Measurements from ENCODE around the gene IL17A. TPM values are rescaled to one million over a fixed set of nuclear protein-coding genes. Genes with fewer than 3 reads are reported as not detected.

Gene IL17A
- total RNA-seq: not detected in 2 replicates

- H4K20me1 ChIP-seq (ENCODE audit: insufficient read depth, low read length): no peaks in the 10 kb centered on the region
- peaks cover 3% of the 10 kb centered on the region for H3K27me3 ChIP-seq (ENCODE audit: insufficient read depth, low read length)
These were observed at the start of gene IL17A for GRCh38 chr6:52186075-52186474. IL17A (plus strand) TSS chr6:52186375; CDS start chr6:52186432, 57 bp downstream.

GRCh38 chr6:52136934-52137467 lies 49.2 kb upstream of the IL17A start:
- no peak overlapping the region for H2AFZ ChIP-seq (ENCODE audit: low read length)
- no peak overlapping the region for H3K4me3 ChIP-seq (ENCODE audit: insufficient read depth, low read length)
- H4K20me1 ChIP-seq (ENCODE audit: insufficient read depth, low read length): no peaks in the 10 kb centered on the region
- no peaks in the 10 kb centered on the region for H3K9me3 ChIP-seq (ENCODE audit: low read depth, low read length)
- peaks cover 3% of the 10 kb centered on the region for H3K27me3 ChIP-seq (ENCODE audit: insufficient read depth, low read length)
- no peaks in the 10 kb centered on the region for H3K36me3 ChIP-seq (ENCODE audit: insufficient read depth, low read length)
- H3K4me2 ChIP-seq (ENCODE audit: insufficient read depth, low read length): no peak overlapping the region
- no peaks in the 10 kb centered on the region for H3K79me2 ChIP-seq (ENCODE audit: insufficient read depth, low read length)
- no peak for DNase-seq (ENCODE audit: insufficient read length, low spot score, missing footprints)
- no peak overlapping the region for H3K27ac ChIP-seq (ENCODE audit: low read depth, low read length)
- no peaks in the 10 kb centered on the region for H3K4me1 ChIP-seq (ENCODE audit: insufficient read depth, low read length)
- TF ChIP-seq CTCF (IDR thresholded peaks at IDR 0.05; ENCODE audit: extremely low read depth, low read depth, low read length): no peak

More at GRCh38 chr6:52186075-52186474, at the start of gene IL17A:
- no peaks in the 10 kb centered on the region for H3K36me3 ChIP-seq (ENCODE audit: insufficient read depth, low read length)
- no peak within 1 kb of the TSS for H3K4me3 ChIP-seq (ENCODE audit: insufficient read depth, low read length)
- no peak within 1 kb of the TSS for H2AFZ ChIP-seq (ENCODE audit: low read length)
- TF ChIP-seq CTCF (IDR thresholded peaks at IDR 0.05; ENCODE audit: extremely low read depth, low read depth, low read length): no peak
- no peaks in the 10 kb centered on the region for H3K79me2 ChIP-seq (ENCODE audit: insufficient read depth, low read length)
- no peaks in the 10 kb centered on the region for H3K4me1 ChIP-seq (ENCODE audit: insufficient read depth, low read length)
- H3K27ac ChIP-seq (ENCODE audit: low read depth, low read length): no peak within 1 kb of the TSS
- no peak within 1 kb of the TSS for H3K4me2 ChIP-seq (ENCODE audit: insufficient read depth, low read length)
- DNase-seq (ENCODE audit: insufficient read length, low spot score, missing footprints): no peak
- no peaks in the 10 kb centered on the region for H3K9me3 ChIP-seq (ENCODE audit: low read depth, low read length)

GRCh38 chr6:52138284-52138683 lies 47.9 kb upstream of the IL17A start:
- Histone ChIP-seq H3K4me3 (ENCODE audit: insufficient read depth, low read length) (no peak overlapping the region), H3K36me3 (ENCODE audit: insufficient read depth, low read length) (no peaks in the 10 kb centered on the region), H4K20me1 (ENCODE audit: insufficient read depth, low read length) (no peaks in the 10 kb centered on the region), H3K4me2 (ENCODE audit: insufficient read depth, low read length) (no peak overlapping the region), H3K27me3 (ENCODE audit: insufficient read depth, low read length) (peaks cover 3% of the 10 kb centered on the region), H3K79me2 (ENCODE audit: insufficient read depth, low read length) (no peaks in the 10 kb centered on the region), H2AFZ (ENCODE audit: low read length) (no peak overlapping the region), H3K9me3 (ENCODE audit: low read depth, low read length) (no peaks in the 10 kb centered on the region), H3K4me1 (ENCODE audit: insufficient read depth, low read length) (no peaks in the 10 kb centered on the region), H3K27ac (ENCODE audit: low read depth, low read length) (no peak overlapping the region)
- TF ChIP-seq CTCF (IDR thresholded peaks at IDR 0.05; ENCODE audit: extremely low read depth, low read depth, low read length): no peak
- DNase-seq (ENCODE audit: insufficient read length, low spot score, missing footprints): no peak

- Histone ChIP-seq H3K79me2 (ENCODE audit: insufficient read depth, low read length) (no peaks in the 10 kb centered on the region), H3K4me2 (ENCODE audit: insufficient read depth, low read length) (no peak overlapping the region), H4K20me1 (ENCODE audit: insufficient read depth, low read length) (no peaks in the 10 kb centered on the region), H3K27me3 (ENCODE audit: insufficient read depth, low read length) (peaks cover 3% of the 10 kb centered on the region), H3K27ac (ENCODE audit: low read depth, low read length) (no peak overlapping the region), H3K9me3 (ENCODE audit: low read depth, low read length) (no peaks in the 10 kb centered on the region), H3K4me1 (ENCODE audit: insufficient read depth, low read length) (no peaks in the 10 kb centered on the region), H3K4me3 (ENCODE audit: insufficient read depth, low read length) (no peak overlapping the region), H2AFZ (ENCODE audit: low read length) (no peak overlapping the region), H3K36me3 (ENCODE audit: insufficient read depth, low read length) (no peaks in the 10 kb centered on the region)
- TF ChIP-seq CTCF (IDR thresholded peaks at IDR 0.05; ENCODE audit: extremely low read depth, low read depth, low read length): no peak
- no peak for DNase-seq (ENCODE audit: insufficient read length, low spot score, missing footprints)
These were observed 46.0 kb upstream of the IL17A start for GRCh38 chr6:52139985-52140680.
